B cell (primary cell): ENCODE measurements around the gene PADI3. TPM values are rescaled to one million over a fixed set of nuclear protein-coding genes. Genes with fewer than 3 reads are reported as not detected.

Experiments used
- ATAC-seq: fragments of 200-7000 bp; cut with Tn5 transposase; one replicate; pipeline ENCODE4 v1.10.0; 2021; ENCODE audit warnings: low read depth, mild to moderate bottlenecking, moderate number of reproducible peaks, moderate library complexity
- CTCF ChIA-PET: fragments of 350-600 bp; sonication (Branson Sonifier 250); formaldehyde crosslinking; loops from one replicate; lab custom pipeline; 2021; ENCODE audit warnings: antibody characterized with exemption, inconsistent platforms; lab: Charles Lee
- POLR2A ChIA-PET: fragments of 350-600 bp; sonication (Branson Sonifier 250); formaldehyde crosslinking; loops from one replicate; lab custom pipeline; 2021; ENCODE audit warnings: antibody characterized with exemption; lab: Charles Lee
- DNase-seq: peaks from one replicate; pipeline ENCODE4 v3.0.0; 2013
- H2AFZ ChIP-seq: 2 replicates; pipeline ENCODE4 v1.6.1; 2012; ENCODE audit warnings: mild to moderate bottlenecking, low read depth, low read length; ENCODE audit not compliant: insufficient read depth, poor library complexity, severe bottlenecking
- H3K27ac ChIP-seq, 2 donors: 1 replicate in 1 of 2; 2 replicates in 1 of 2; pipeline ENCODE4 v1.5.1; 2012 to 2013; ENCODE audit warnings: low read length in 2 of 2, mild to moderate bottlenecking in 2 of 2, moderate library complexity in 1 of 2
- H3K27me3 ChIP-seq, 4 experiments: fragments of 200-600 bp in 1 of 4; sonication (generic) in 1 of 4; replicated peaks in 1 of 4; 1 replicate in 2 of 4; 2 replicates in 2 of 4; pipeline versions ENCODE4 v1.6.1 to v1.7.0; 2013 to 2016; ENCODE audit warnings: low read length in 3 of 4, mild to moderate bottlenecking in 2 of 4, mixed read lengths in 1 of 4, moderate library complexity in 1 of 4; ENCODE audit not compliant: insufficient read depth in 4 of 4, control insufficient read depth in 3 of 4; ENCODE audit errors: control extremely low read depth in 1 of 4
- H3K36me3 ChIP-seq, 2 experiments: replicated peaks in 1 of 2; 1 replicate in 1 of 2; 2 replicates in 1 of 2; pipeline versions ENCODE4 v1.6.1 to v1.7.1; 2013; ENCODE audit warnings: low read length in 1 of 2; ENCODE audit not compliant: insufficient read depth in 2 of 2, control insufficient read depth in 1 of 2; ENCODE audit errors: control extremely low read depth in 1 of 2, extremely low read depth in 1 of 2
- H3K4me1 ChIP-seq, 2 donors: fragments of 200-600 bp in 1 of 2; sonication (generic) in 1 of 2; 1 replicate in 1 of 2; 2 replicates in 1 of 2; pipeline versions ENCODE4 v1.5.1 to v1.6.1; 2013 to 2017; ENCODE audit warnings: low read length in 2 of 2; ENCODE audit not compliant: control insufficient read depth in 2 of 2, insufficient read depth in 2 of 2
- H3K4me2 ChIP-seq: replicated peaks from 2 replicates; pipeline ENCODE3; 2012; ENCODE audit warnings: mild to moderate bottlenecking, low read depth, low read length; ENCODE audit not compliant: poor library complexity, severe bottlenecking
- H3K4me3 ChIP-seq, 5 experiments: fragments of 200-600 bp in 1 of 5; sonication (generic) in 1 of 5; 1 replicate in 3 of 5; 2 replicates in 2 of 5; pipeline versions ENCODE4 v1.5.1 to v1.7.0; 2011 to 2016; ENCODE audit warnings: low read length in 4 of 5, mild to moderate bottlenecking in 4 of 5, low read depth in 2 of 5, control low read depth in 1 of 5, moderate library complexity in 1 of 5; ENCODE audit not compliant: insufficient read depth in 1 of 5; ENCODE audit errors: control extremely low read depth in 1 of 5, extremely low read depth in 1 of 5
- H3K79me2 ChIP-seq: fragments of 200-600 bp; sonication (generic); one replicate; pipeline ENCODE4 v1.6.0; 2016; ENCODE audit warnings: low read length; ENCODE audit not compliant: control insufficient read depth, insufficient read depth
- H3K9ac ChIP-seq: fragments of 200-600 bp; sonication (generic); 2 replicates; pipeline ENCODE4 v1.6.1; 2017; ENCODE audit warnings: mild to moderate bottlenecking, low read length, moderate library complexity
- H3K9me3 ChIP-seq, 3 donors: one replicate each; pipeline versions ENCODE4 v1.6.1 to v1.7.1; 2013; ENCODE audit warnings: low read length in 2 of 3; ENCODE audit not compliant: control insufficient read depth in 2 of 3, insufficient read depth in 1 of 3; ENCODE audit errors: control extremely low read depth in 1 of 3
- H4K20me1 ChIP-seq: 2 replicates; pipeline ENCODE4 v1.6.0; 2012; ENCODE audit warnings: mild to moderate bottlenecking, low read length; ENCODE audit not compliant: insufficient read depth, control insufficient read depth, poor library complexity, severe bottlenecking
- H3K27ac Mint-ChIP-seq: one replicate; pipeline ENCODE4 v1.8.0; 2021; ENCODE audit warnings: mixed read lengths
- H3K27me3 Mint-ChIP-seq: one replicate; pipeline ENCODE4 v1.8.0; 2021; ENCODE audit warnings: mixed read lengths
- H3K4me1 Mint-ChIP-seq: one replicate; pipeline ENCODE4 v1.8.0; 2021; ENCODE audit warnings: mixed read lengths
- H3K4me3 Mint-ChIP-seq: one replicate; pipeline ENCODE4 v1.8.0; 2021; ENCODE audit warnings: mixed read lengths
- H3K9me3 Mint-ChIP-seq: one replicate; pipeline ENCODE4 v1.8.0; 2022; ENCODE audit warnings: mixed read lengths; ENCODE audit not compliant: insufficient read depth
- EZH2 ChIP-seq: IDR thresholded peaks from 2 replicates; pipeline ENCODE4 v1.6.1; 2012; ENCODE audit warnings: borderline replicate concordance, low read depth, mild to moderate bottlenecking, moderate library complexity, low read length; ENCODE audit not compliant: insufficient read depth, poor library complexity, severe bottlenecking
- WGBS: methylation state at CpG from one replicate; pipeline ENCODE4 v1.1.5; 2013; ENCODE audit warnings: missing lambda C conversion rate; ENCODE audit not compliant: insufficient coverage; 5-methylcytosine and 5-hydroxymethylcytosine counted together
- intact Hi-C: fragments of 100-400 bp; cut with micrococcal nuclease; formaldehyde crosslinking; loops from one replicate; pipeline ENCODE4 v1.10.0; 2022
- polyA plus RNA-seq: library from polyadenylated mRNA; depleted of rRNA; stranded (reverse); fragments of >200 nt; gene quantifications from 2 replicates; pipeline ENCODE4 v1.2.3, GENCODE V29; 2012
- total RNA-seq, 2 donors: library from RNA; stranded (reverse); fragments of 120-200 nt in 1 of 2; gene quantifications; 1 replicate in 1 of 2; 2 replicates in 1 of 2; pipeline versions ENCODE4 v1.2.3 to v1.2.4, GENCODE V29; 2013 to 2022
- TF ChIP-seq, protein P1 (sequence below): fragments of 200-600 bp; IDR thresholded peaks from one replicate; pipeline ENCODE4 v1.8.0; 2022; ENCODE audit warnings: antibody characterized with exemption, mild to moderate bottlenecking

Gene PADI3
- total and polyA plus RNA-seq, 2 donors (not counting 1 experiment from before 2014, with no cell fraction given), result not detected

DNA sequence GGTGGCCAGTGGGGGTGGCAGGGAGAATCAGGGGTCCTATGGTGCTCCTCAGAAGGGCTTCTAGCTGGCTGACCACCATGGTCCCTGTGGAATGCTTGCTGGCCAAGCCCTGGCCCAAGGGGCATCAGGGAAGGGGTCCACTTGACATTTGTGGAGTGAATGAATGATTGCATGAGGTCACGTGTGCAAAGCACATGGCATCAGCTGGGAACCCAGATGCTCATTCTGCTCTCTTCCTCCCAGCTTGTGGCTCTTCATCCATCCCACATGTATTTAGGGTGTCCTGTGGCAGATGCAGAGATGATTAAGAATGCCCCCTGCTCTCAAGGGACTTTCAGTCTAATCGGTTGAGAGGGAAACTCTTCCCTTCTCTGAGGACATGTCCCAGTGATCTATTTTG, 32.0 kb downstream of the PADI3 start:
- Mint-ChIP-seq H3K27ac (no peak overlapping the region), H3K4me1 (peaks cover 4% of the 10 kb centered on the region), H3K4me3 (no peak overlapping the region), H3K9me3 (no peaks in the 10 kb centered on the region), H3K27me3 (peaks cover 6% of the 10 kb centered on the region)
- H3K36me3 ChIP-seq, result no peaks in the 10 kb centered on the region
- ATAC-seq (no peak), DNase-seq (no peak)
- H3K9ac ChIP-seq, result no peak overlapping the region
- no peaks in the 10 kb centered on the region for H3K79me2 ChIP-seq
- no peak overlapping the region for H3K4me3 ChIP-seq
- H4K20me1 ChIP-seq, result no peaks in the 10 kb centered on the region
- H3K27ac ChIP-seq, result no peak overlapping the region
- ChIA-PET CTCF (no interaction called here), POLR2A (no interaction called here)
- no peaks in the 10 kb centered on the region for H3K4me1 ChIP-seq
- intact Hi-C loops, result no loop called here
- no peak for TF ChIP-seq EZH2
- TF ChIP-seq, protein P1, sequence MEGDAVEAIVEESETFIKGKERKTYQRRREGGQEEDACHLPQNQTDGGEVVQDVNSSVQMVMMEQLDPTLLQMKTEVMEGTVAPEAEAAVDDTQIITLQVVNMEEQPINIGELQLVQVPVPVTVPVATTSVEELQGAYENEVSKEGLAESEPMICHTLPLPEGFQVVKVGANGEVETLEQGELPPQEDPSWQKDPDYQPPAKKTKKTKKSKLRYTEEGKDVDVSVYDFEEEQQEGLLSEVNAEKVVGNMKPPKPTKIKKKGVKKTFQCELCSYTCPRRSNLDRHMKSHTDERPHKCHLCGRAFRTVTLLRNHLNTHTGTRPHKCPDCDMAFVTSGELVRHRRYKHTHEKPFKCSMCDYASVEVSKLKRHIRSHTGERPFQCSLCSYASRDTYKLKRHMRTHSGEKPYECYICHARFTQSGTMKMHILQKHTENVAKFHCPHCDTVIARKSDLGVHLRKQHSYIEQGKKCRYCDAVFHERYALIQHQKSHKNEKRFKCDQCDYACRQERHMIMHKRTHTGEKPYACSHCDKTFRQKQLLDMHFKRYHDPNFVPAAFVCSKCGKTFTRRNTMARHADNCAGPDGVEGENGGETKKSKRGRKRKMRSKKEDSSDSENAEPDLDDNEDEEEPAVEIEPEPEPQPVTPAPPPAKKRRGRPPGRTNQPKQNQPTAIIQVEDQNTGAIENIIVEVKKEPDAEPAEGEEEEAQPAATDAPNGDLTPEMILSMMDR, result no peak
- H3K9me3 ChIP-seq, result no peaks in the 10 kb centered on the region
- H3K27me3 ChIP-seq, result peaks cover 0 to 13% (median 0%) of the 10 kb centered on the region in 4 experiments
- H2AFZ ChIP-seq, result no peak overlapping the region
- no peak overlapping the region for H3K4me2 ChIP-seq
- 40% methylated on average over 1 of the region's 2 CpGs for WGBS

DNA sequence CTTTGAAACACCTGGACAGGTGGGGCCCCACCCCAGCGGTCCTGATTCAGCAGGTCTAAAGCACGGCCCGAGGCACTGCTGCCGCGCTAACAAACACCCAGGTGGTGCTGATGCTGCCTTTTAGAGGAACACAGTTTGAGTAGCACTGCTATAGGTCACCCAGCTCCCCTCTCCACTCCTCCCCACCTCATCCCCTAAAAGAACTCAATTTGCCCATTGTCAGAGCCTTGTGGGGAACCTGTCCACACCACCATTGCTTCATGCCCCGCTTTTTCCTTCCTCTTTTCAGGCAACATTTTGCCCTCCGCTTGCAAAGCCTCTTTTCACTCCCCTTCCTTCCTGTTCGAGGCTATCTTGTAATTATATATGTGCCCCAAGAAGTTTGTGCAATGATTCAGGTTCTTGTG, 32.9 kb downstream of the PADI3 start:
- Mint-ChIP-seq H3K4me1 (peaks cover 4% of the 10 kb centered on the region), H3K27me3 (peaks cover 10% of the 10 kb centered on the region), H3K9me3 (no peaks in the 10 kb centered on the region), H3K27ac (no peak overlapping the region), H3K4me3 (no peak overlapping the region)
- intact Hi-C loops, result no loop called here
- Histone ChIP-seq H3K4me2 (no peak overlapping the region), H2AFZ (no peak overlapping the region), H3K36me3 (no peaks in the 10 kb centered on the region), H3K9ac (no peak overlapping the region), H3K9me3 (no peaks in the 10 kb centered on the region), H3K4me3 (no peak overlapping the region), H4K20me1 (no peaks in the 10 kb centered on the region), H3K27ac (no peak overlapping the region), H3K79me2 (no peaks in the 10 kb centered on the region), H3K27me3 (peaks cover 0 to 13% (median 0%) of the 10 kb centered on the region in 4 experiments), H3K4me1 (no peaks in the 10 kb centered on the region)
- DNase-seq, result no peak
- POLR2A ChIA-PET, result no interaction called here
- WGBS, result 11% methylated on average over 5 of the region's 8 CpGs
- CTCF ChIA-PET, result no interaction called here
- no peak for ATAC-seq
- TF ChIP-seq EZH2, result no peak
- TF ChIP-seq, protein P1, result no peak
